Raji (cell line): ENCODE measurements around the gene CTNNA3.

Source experiments
- POLR2A ChIP-seq: IDR thresholded peaks from 2 replicates; pipeline ENCODE4 v1.6.1; 2011; ENCODE audit warnings: low read depth, low read length, control low read depth; ENCODE audit not compliant: insufficient read depth

The CTNNA3 gene

GRCh38 chr10:66627156-66627555 lies 1068.8 kb downstream of the CTNNA3 start:
- no peak for TF ChIP-seq POLR2A

- no peak for TF ChIP-seq POLR2A
These were observed 1070.0 kb downstream of the CTNNA3 start for GRCh38 chr10:66625709-66626590.

GRCh38 chr10:66622050-66622449 lies 1073.9 kb downstream of the CTNNA3 start:
- TF ChIP-seq POLR2A: no peak

- TF ChIP-seq POLR2A: no peak
These were observed 1091.8 kb downstream of the CTNNA3 start for GRCh38 chr10:66604195-66604594.

- no peak for TF ChIP-seq POLR2A
These were observed 1104.1 kb downstream of the CTNNA3 start for GRCh38 chr10:66591865-66592264.

- no peak for TF ChIP-seq POLR2A
These were observed 1108.3 kb downstream of the CTNNA3 start for GRCh38 chr10:66587680-66588050.

- no peak for TF ChIP-seq POLR2A
These were observed 1108.9 kb downstream of the CTNNA3 start for GRCh38 chr10:66586897-66587679.

GRCh38 chr10:66586073-66586472 lies 1109.9 kb downstream of the CTNNA3 start:
- no peak for TF ChIP-seq POLR2A

- TF ChIP-seq POLR2A: no peak
These were observed 1120.6 kb downstream of the CTNNA3 start for GRCh38 chr10:66575251-66575855.

- TF ChIP-seq POLR2A: no peak
These were observed 1123.3 kb downstream of the CTNNA3 start for GRCh38 chr10:66572700-66573099.

GRCh38 chr10:66565999-66566398 lies 1130.0 kb downstream of the CTNNA3 start:
- no peak for TF ChIP-seq POLR2A

- no peak for TF ChIP-seq POLR2A
These were observed 1131.7 kb downstream of the CTNNA3 start for GRCh38 chr10:66564287-66564686.

GRCh38 chr10:66555061-66555460 lies 1140.9 kb downstream of the CTNNA3 start:
- no peak for TF ChIP-seq POLR2A

GRCh38 chr10:66552331-66552730 lies 1143.7 kb downstream of the CTNNA3 start:
- no peak for TF ChIP-seq POLR2A

- no peak for TF ChIP-seq POLR2A
These were observed 1145.6 kb downstream of the CTNNA3 start for GRCh38 chr10:66550351-66550750.

- no peak for TF ChIP-seq POLR2A
These were observed 1157.1 kb downstream of the CTNNA3 start for GRCh38 chr10:66538908-66539307.

GRCh38 chr10:66538371-66538770 lies 1157.6 kb downstream of the CTNNA3 start:
- no peak for TF ChIP-seq POLR2A
